DMS53 treated with DMSO at 0.1 percent for 48 hours (cell line): ENCODE results near the gene NCKAP1.
"Not testable (repeated sequence)": the region's sequence is repeated elsewhere in the genome, so short reads cannot be mapped to it uniquely, and the experiment has no call there.

Experiments
- DNase-seq: peaks from one replicate; lab custom pipeline; 2025; ENCODE audit not compliant: unreplicated experiment; lab: John Stamatoyannopoulos, UW

NCKAP1 gene

DNA sequence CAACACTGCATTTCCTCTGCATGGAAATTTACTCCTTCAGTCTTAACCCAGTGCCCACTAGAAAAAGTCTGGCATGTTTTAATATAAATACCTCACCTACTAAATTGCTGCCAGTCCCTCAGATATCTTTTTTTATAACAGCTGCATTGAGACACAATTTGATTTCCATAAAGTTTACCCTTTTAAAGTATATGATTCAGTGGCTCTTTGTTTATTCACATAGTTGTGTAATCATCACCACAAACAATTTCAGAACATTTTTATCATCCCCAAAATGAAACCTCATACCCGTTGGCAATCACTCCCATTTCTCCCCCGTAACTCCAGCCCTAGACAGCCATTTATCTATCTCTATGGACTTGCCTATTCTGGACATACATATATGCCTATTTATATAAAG lies 154.8 kb downstream of the NCKAP1 start:
- no peak for DNase-seq

DNA sequence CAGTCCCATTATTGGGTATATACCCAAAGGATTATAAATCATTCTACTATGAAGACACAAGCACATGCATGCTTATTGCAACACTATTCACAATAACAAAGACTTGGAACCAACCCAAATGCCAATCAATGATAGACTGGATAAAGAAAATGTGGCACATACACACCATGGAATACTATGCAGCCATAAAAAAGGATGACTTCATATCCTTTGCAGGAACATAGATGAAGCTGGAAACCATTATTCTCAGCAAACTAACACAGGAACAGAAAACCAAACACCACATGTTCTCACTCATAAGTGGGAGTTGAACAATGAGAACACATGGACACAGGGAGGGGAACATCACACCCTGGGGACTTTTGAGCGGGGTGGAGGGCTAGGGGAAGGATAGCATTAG lies 158.2 kb downstream of the NCKAP1 start:
- not testable (repeated sequence) for DNase-seq

- DNase-seq = not testable (repeated sequence)
Measured at GRCh38 chr2:182876653-182877052, 161.6 kb downstream of the NCKAP1 start.

DNA sequence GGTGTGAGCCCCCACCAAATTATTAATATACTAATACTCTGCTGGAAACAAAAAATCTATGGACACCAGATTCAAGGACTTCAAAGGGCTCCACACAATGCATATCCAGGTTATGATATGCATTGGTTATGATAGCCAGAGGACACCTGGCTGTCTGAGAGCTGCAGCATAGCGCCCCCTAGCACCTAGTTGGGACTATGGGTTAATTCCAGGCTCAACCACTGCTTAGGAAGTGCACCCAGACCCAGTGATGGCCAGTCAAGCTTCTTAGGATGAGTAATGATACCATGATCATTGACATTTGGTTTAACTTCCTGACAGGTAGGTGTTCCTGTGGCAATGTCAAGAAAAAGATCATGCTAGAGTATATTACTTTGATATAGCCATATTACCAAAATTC lies 168.0 kb downstream of the NCKAP1 start:
- peak; percentile 89 for DNase-seq

DNA sequence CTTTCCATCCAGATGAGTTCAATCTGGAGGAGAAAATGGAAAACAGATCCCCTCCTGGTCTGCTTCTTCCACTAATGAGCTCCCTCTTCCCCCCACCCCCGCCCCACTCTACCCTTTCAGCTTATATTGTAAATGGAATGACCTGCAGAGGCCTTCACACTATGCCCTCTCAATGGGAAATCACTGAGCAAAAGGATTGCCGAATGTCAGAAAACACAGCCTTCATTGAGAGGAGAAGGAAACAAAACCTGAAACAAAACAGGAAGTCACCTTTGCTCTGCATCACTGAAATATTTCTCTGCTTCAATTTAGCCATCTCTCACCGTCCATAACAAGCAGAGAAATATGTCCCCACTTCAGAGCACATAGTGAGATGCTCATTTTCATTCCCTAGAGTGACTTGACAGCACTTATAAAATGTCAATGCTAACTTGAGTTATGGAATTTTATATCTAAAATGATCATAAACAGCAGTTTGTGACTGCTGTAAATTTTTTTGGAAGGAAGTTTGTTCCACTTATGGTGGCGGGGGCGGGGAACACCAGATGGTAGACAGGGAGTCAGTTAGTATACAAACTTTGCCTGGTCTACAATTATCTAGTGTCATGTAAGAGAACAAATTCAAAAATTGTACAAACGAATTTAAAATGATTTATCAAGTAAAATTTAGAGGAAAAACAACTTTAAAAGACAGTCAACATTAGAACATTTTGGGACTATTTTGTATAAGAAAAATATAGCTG lies 170.0 kb downstream of the NCKAP1 start:
- peak; percentile 75 for DNase-seq

GRCh38 chr2:182867426-182868053 lies 170.7 kb downstream of the NCKAP1 start:
- DNase-seq = no peak

GRCh38 chr2:182866461-182867406 lies 171.5 kb downstream of the NCKAP1 start, which contains the start of gene FRZB:
Gene FRZB (minus strand): TSS chr2:182866637. CDS start chr2:182866552, 85 bp downstream.
- peak; percentile 24 for DNase-seq

GRCh38 chr2:182866095-182866460 lies 172.2 kb downstream of the NCKAP1 start:
- DNase-seq = no peak

- DNase-seq = no peak
Measured at GRCh38 chr2:182864949-182865570, 173.2 kb downstream of the NCKAP1 start.

- DNase-seq = no peak
Measured at GRCh38 chr2:182863642-182864041, 174.6 kb downstream of the NCKAP1 start.

DNA sequence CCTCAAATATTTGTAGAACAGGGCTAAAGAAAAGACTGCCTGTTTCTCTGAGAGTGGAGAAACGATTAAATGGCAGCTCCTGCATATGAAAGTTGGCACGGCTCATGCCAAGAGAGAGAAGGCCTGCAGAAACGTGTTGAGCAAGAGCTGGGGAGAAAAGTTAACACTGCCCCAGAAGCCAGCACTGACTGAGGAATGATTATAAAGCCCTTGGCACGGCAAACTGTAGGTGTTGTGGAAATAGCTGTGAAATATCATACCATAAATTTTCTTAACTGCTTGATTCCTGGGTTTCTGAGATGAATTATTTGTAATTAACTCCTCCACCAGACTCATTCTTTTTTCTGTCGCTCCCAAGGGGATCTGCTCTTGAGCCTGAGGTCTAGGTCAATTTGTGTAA lies 176.2 kb downstream of the NCKAP1 start:
- DNase-seq = no peak

- no peak for DNase-seq
Measured at GRCh38 chr2:182860858-182861257, 177.4 kb downstream of the NCKAP1 start.
